Stimulated activated memory B cell treated with anti-CD40 and anti-IgM and Interleukin-4, amounts not matched to agents 10 μg/mL and 1 μg/mL and 100 μg/mL, for 72 hours (primary cell): ENCODE data around the gene IL17RD.
A peak's percentile ranks its signal among the peaks of the same experiment; 100 is the strongest.

Source experiments
- ATAC-seq: fragments of 150-1000 bp; cut with Tn5 transposase; 2 replicates; pipeline ENCODE4 v1.10.0; 2021
- H3K27ac Mint-ChIP-seq: one replicate; pipeline ENCODE4 v1.8.0; 2022; ENCODE audit warnings: mild to moderate bottlenecking, mixed read lengths
- H3K27me3 Mint-ChIP-seq: one replicate; pipeline ENCODE4 v1.8.0; 2022; ENCODE audit warnings: mixed read lengths
- H3K36me3 Mint-ChIP-seq: one replicate; pipeline ENCODE4 v1.8.0; 2022; ENCODE audit warnings: mixed read lengths
- H3K4me1 Mint-ChIP-seq: one replicate; pipeline ENCODE4 v1.8.0; 2022; ENCODE audit warnings: mixed read lengths
- H3K4me3 Mint-ChIP-seq: one replicate; pipeline ENCODE4 v1.8.0; 2022; ENCODE audit warnings: mild to moderate bottlenecking, moderate library complexity, mixed read lengths
- H3K9me3 Mint-ChIP-seq: one replicate; pipeline ENCODE4 v1.8.0; 2022; ENCODE audit warnings: mixed read lengths

The IL17RD gene

GRCh38 chr3:57164217-57164656, 916 bp downstream of the IL17RD start:
- Mint-ChIP-seq H3K4me1 (peaks cover 19% of the 10 kb centered on the region), H3K9me3 (no peaks in the 10 kb centered on the region), H3K36me3 (no peaks in the 10 kb centered on the region), H3K27me3 (peaks cover 84% of the 10 kb centered on the region), H3K27ac (peak overlapping the region; percentile 25), H3K4me3 (peak overlapping the region; percentile 89)
- no peak for ATAC-seq

GRCh38 chr3:57163751-57164150, 1.4 kb downstream of the IL17RD start:
- Mint-ChIP-seq H3K4me3 (peak overlapping the region; percentile 89), H3K36me3 (no peaks in the 10 kb centered on the region), H3K4me1 (peaks cover 24% of the 10 kb centered on the region), H3K27me3 (peaks cover 84% of the 10 kb centered on the region), H3K27ac (no peak overlapping the region), H3K9me3 (no peaks in the 10 kb centered on the region)
- no peak for ATAC-seq

- no peaks in the 10 kb centered on the region for H3K9me3 Mint-ChIP-seq
- H3K27me3 Mint-ChIP-seq, result peaks cover 74% of the 10 kb centered on the region
Observed at GRCh38 chr3:57161915-57162314, 3.2 kb downstream of the IL17RD start.

GRCh38 chr3:57160765-57161538, 4.2 kb downstream of the IL17RD start:
- H3K27me3 Mint-ChIP-seq, result peaks cover 71% of the 10 kb centered on the region
- H3K4me3 Mint-ChIP-seq, result no peak overlapping the region
- no peak overlapping the region for H3K27ac Mint-ChIP-seq
- no peak for ATAC-seq
- peaks cover 25% of the 10 kb centered on the region for H3K4me1 Mint-ChIP-seq
- no peaks in the 10 kb centered on the region for H3K36me3 Mint-ChIP-seq
- no peaks in the 10 kb centered on the region for H3K9me3 Mint-ChIP-seq

More at GRCh38 chr3:57161915-57162314, 3.2 kb downstream of the IL17RD start:
- Mint-ChIP-seq H3K27ac (no peak overlapping the region), H3K4me3 (no peak overlapping the region), H3K36me3 (no peaks in the 10 kb centered on the region), H3K4me1 (peaks cover 25% of the 10 kb centered on the region)
- ATAC-seq, result no peak

GRCh38 chr3:57160076-57160764, 4.9 kb downstream of the IL17RD start:
- H3K4me3 Mint-ChIP-seq, result no peak overlapping the region
- H3K9me3 Mint-ChIP-seq, result no peaks in the 10 kb centered on the region
- H3K4me1 Mint-ChIP-seq, result peaks cover 19% of the 10 kb centered on the region
- no peak for ATAC-seq
- H3K27me3 Mint-ChIP-seq, result peaks cover 64% of the 10 kb centered on the region
- H3K36me3 Mint-ChIP-seq, result no peaks in the 10 kb centered on the region
- no peak overlapping the region for H3K27ac Mint-ChIP-seq

- Mint-ChIP-seq H3K4me3 (no peak overlapping the region), H3K27me3 (peaks cover 57% of the 10 kb centered on the region), H3K36me3 (no peaks in the 10 kb centered on the region), H3K9me3 (no peaks in the 10 kb centered on the region), H3K4me1 (peaks cover 13% of the 10 kb centered on the region), H3K27ac (no peak overlapping the region)
- peak; percentile 48 for ATAC-seq
Observed at GRCh38 chr3:57158813-57159738, 6.1 kb downstream of the IL17RD start.

GRCh38 chr3:57158325-57158724, 6.8 kb downstream of the IL17RD start:
- no peak overlapping the region for H3K27ac Mint-ChIP-seq
- ATAC-seq, result no peak
- H3K36me3 Mint-ChIP-seq, result no peaks in the 10 kb centered on the region
- H3K4me3 Mint-ChIP-seq, result no peak overlapping the region
- no peaks in the 10 kb centered on the region for H3K9me3 Mint-ChIP-seq
- H3K4me1 Mint-ChIP-seq, result peaks cover 10% of the 10 kb centered on the region
- peaks cover 55% of the 10 kb centered on the region for H3K27me3 Mint-ChIP-seq

GRCh38 chr3:57157545-57157944, 7.6 kb downstream of the IL17RD start:
- H3K4me1 Mint-ChIP-seq, result peaks cover 10% of the 10 kb centered on the region
- H3K27ac Mint-ChIP-seq, result no peak overlapping the region
- no peaks in the 10 kb centered on the region for H3K9me3 Mint-ChIP-seq
- H3K27me3 Mint-ChIP-seq, result peaks cover 51% of the 10 kb centered on the region
- no peaks in the 10 kb centered on the region for H3K36me3 Mint-ChIP-seq
- no peak overlapping the region for H3K4me3 Mint-ChIP-seq
- no peak for ATAC-seq

- peaks cover 10% of the 10 kb centered on the region for H3K4me1 Mint-ChIP-seq
- no peaks in the 10 kb centered on the region for H3K9me3 Mint-ChIP-seq
- no peak overlapping the region for H3K4me3 Mint-ChIP-seq
- no peak overlapping the region for H3K27ac Mint-ChIP-seq
- no peaks in the 10 kb centered on the region for H3K36me3 Mint-ChIP-seq
- H3K27me3 Mint-ChIP-seq, result peaks cover 49% of the 10 kb centered on the region
- no peak for ATAC-seq
Observed at GRCh38 chr3:57155310-57155643, 9.9 kb downstream of the IL17RD start.

- H3K27ac Mint-ChIP-seq, result no peak overlapping the region
- peaks cover 10% of the 10 kb centered on the region for H3K4me1 Mint-ChIP-seq
- no peaks in the 10 kb centered on the region for H3K9me3 Mint-ChIP-seq
- H3K36me3 Mint-ChIP-seq, result no peaks in the 10 kb centered on the region
- H3K27me3 Mint-ChIP-seq, result peaks cover 43% of the 10 kb centered on the region
- ATAC-seq, result no peak
- H3K4me3 Mint-ChIP-seq, result no peak overlapping the region
Observed at GRCh38 chr3:57154470-57155309, 10.5 kb downstream of the IL17RD start.

GRCh38 chr3:57152151-57153143, 12.7 kb downstream of the IL17RD start:
- ATAC-seq, result no peak
- H3K27me3 Mint-ChIP-seq, result peaks cover 43% of the 10 kb centered on the region
- no peak overlapping the region for H3K27ac Mint-ChIP-seq

GRCh38 chr3:57151749-57152148, 13.4 kb downstream of the IL17RD start:
- peaks cover 36% of the 10 kb centered on the region for H3K27me3 Mint-ChIP-seq
- H3K36me3 Mint-ChIP-seq, result no peaks in the 10 kb centered on the region
- ATAC-seq, result no peak
- no peaks in the 10 kb centered on the region for H3K4me1 Mint-ChIP-seq
- H3K27ac Mint-ChIP-seq, result no peak overlapping the region
- H3K9me3 Mint-ChIP-seq, result no peaks in the 10 kb centered on the region
- no peak overlapping the region for H3K4me3 Mint-ChIP-seq

More at GRCh38 chr3:57152151-57153143, 12.7 kb downstream of the IL17RD start:
- Mint-ChIP-seq H3K36me3 (no peaks in the 10 kb centered on the region), H3K9me3 (no peaks in the 10 kb centered on the region), H3K4me3 (no peak overlapping the region), H3K4me1 (no peaks in the 10 kb centered on the region)

GRCh38 chr3:57151021-57151449, 14.1 kb downstream of the IL17RD start:
- H3K27me3 Mint-ChIP-seq, result peaks cover 32% of the 10 kb centered on the region
- ATAC-seq, result no peak

More at GRCh38 chr3:57151021-57151449, 14.1 kb downstream of the IL17RD start:
- Mint-ChIP-seq H3K9me3 (no peaks in the 10 kb centered on the region), H3K4me1 (no peaks in the 10 kb centered on the region), H3K36me3 (no peaks in the 10 kb centered on the region), H3K27ac (no peak overlapping the region), H3K4me3 (no peak overlapping the region)
